Mammary epithelial cell (primary cell): Measurements from ENCODE around the gene HNRNPC.

Experiments
- EZH2 ChIP-seq: IDR thresholded peaks from 2 replicates; pipeline ENCODE4 v1.6.1; 2012; ENCODE audit warnings: low read length, inconsistent platforms, borderline replicate concordance
- TF ChIP-seq, protein P1 (sequence below), 2 donors: IDR thresholded peaks in 1 of 2; conservative IDR thresholded peaks in 1 of 2; 2 replicates each; pipeline ENCODE4 v1.5.1; 2011 to 2012; ENCODE audit warnings: inconsistent platforms in 2 of 2, low read length in 2 of 2, mild to moderate bottlenecking in 2 of 2, control low read depth in 1 of 2, low read depth in 1 of 2; ENCODE audit not compliant: insufficient read depth in 1 of 2; ENCODE audit errors: extremely low read depth in 1 of 2

DNA sequence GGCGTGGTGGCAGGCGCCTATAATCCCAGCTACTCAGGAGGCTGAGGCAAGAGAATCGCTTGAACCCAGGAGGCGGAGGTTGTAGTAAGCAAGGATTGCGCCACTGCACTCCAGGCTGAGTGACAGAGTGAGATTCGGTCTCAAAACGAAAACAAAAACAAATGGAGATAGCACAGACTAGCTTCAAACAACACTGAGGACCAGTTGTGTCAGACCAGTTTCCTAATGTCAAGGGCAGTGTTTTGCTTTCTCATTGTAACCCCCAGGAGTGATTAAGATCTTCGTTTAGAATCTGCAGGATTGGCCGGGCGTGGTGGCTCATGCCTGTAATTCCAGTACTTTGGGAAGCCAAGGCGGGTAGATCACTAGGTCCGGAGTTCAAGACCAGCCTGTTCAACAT lies 29.1 kb upstream of the HNRNPC start:
- TF ChIP-seq, protein P1, sequence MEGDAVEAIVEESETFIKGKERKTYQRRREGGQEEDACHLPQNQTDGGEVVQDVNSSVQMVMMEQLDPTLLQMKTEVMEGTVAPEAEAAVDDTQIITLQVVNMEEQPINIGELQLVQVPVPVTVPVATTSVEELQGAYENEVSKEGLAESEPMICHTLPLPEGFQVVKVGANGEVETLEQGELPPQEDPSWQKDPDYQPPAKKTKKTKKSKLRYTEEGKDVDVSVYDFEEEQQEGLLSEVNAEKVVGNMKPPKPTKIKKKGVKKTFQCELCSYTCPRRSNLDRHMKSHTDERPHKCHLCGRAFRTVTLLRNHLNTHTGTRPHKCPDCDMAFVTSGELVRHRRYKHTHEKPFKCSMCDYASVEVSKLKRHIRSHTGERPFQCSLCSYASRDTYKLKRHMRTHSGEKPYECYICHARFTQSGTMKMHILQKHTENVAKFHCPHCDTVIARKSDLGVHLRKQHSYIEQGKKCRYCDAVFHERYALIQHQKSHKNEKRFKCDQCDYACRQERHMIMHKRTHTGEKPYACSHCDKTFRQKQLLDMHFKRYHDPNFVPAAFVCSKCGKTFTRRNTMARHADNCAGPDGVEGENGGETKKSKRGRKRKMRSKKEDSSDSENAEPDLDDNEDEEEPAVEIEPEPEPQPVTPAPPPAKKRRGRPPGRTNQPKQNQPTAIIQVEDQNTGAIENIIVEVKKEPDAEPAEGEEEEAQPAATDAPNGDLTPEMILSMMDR (conservative IDR thresholded peaks at IDR 0.05 in 1 of 2, IDR thresholded peaks at IDR 0.05 in 1 of 2; ENCODE audit: extremely low read depth in 1 of 2, insufficient read depth in 1 of 2, low read depth in 1 of 2, low read length in 2 of 2): no peak
- no peak for TF ChIP-seq EZH2
